SK-N-SH (cell line): Measurements from ENCODE around the gene PEF1. TPM values are rescaled to one million over a fixed set of nuclear protein-coding genes. Genes with fewer than 3 reads are reported as not detected.
A peak's percentile ranks its signal among the peaks of the same experiment; 100 is the strongest.

Experiments used
- CTCF ChIA-PET: fragments of 300-600, 350-600 bp; formaldehyde crosslinking; extraction: SDS; loops from one replicate; lab custom pipeline; 2021; lab: Yijun Ruan, JAX
- POLR2A ChIA-PET: fragments of 350-600 bp; sonication (Branson Sonifier 250); formaldehyde crosslinking; extraction: SDS; loops from one replicate; lab custom pipeline; 2020; ENCODE audit warnings: antibody characterized with exemption, inconsistent platforms; lab: Yijun Ruan, JAX
- DNase-seq: peaks from one replicate; pipeline ENCODE4 v3.0.0; 2012
- H2AFZ ChIP-seq: fragments of 200-600 bp; sonication (generic); 2 replicates; pipeline ENCODE4 v1.8.1; 2016; ENCODE audit warnings: antibody characterized with exemption, mild to moderate bottlenecking, low read depth
- H3F3A ChIP-seq: fragments of 200-600 bp; sonication (generic); replicated peaks from 2 replicates; pipeline ENCODE3; 2016; ENCODE audit warnings: antibody characterized with exemption, mild to moderate bottlenecking; ENCODE audit not compliant: insufficient read depth
- H3K27ac ChIP-seq, 2 experiments: fragments of 200-500 bp in 1 of 2; fragments of 200-600 bp in 1 of 2; sonication (Bioruptor generic) in 1 of 2; sonication (generic), shearing (Covaris generic) in 1 of 2; 2 replicates each; pipeline versions ENCODE4 v1.5.1 to v1.6.1; 2014 to 2016; ENCODE audit warnings: low read depth in 2 of 2, inconsistent platforms in 1 of 2, low read length in 1 of 2, mild to moderate bottlenecking in 1 of 2, mixed read lengths in 1 of 2
- H3K27me3 ChIP-seq: fragments of 200-600 bp; sonication (generic), shearing (Covaris generic); 2 replicates; pipeline ENCODE4 v1.6.1; 2016; ENCODE audit warnings: mixed run types; ENCODE audit not compliant: insufficient read depth
- H3K36me3 ChIP-seq, 2 experiments: fragments of 200-500 bp in 1 of 2; fragments of 200-600 bp in 1 of 2; sonication (Bioruptor generic) in 1 of 2; sonication (generic) in 1 of 2; replicated peaks in 1 of 2; 2 replicates each; pipeline versions ENCODE3 to v1.5.1; 2014 to 2016; ENCODE audit warnings: low read length in 1 of 2, mild to moderate bottlenecking in 1 of 2; ENCODE audit not compliant: insufficient read depth in 2 of 2, control insufficient read depth in 1 of 2
- H3K4me1 ChIP-seq, 2 experiments: fragments of 200-500 bp in 1 of 2; fragments of 200-600 bp in 1 of 2; sonication (Bioruptor generic) in 1 of 2; sonication (generic), shearing (Covaris generic) in 1 of 2; 2 replicates each; pipeline versions ENCODE4 v1.5.1 to v1.6.1; 2014 to 2016; ENCODE audit warnings: low read depth in 1 of 2, low read length in 1 of 2, mixed run types in 1 of 2; ENCODE audit not compliant: insufficient read depth in 2 of 2, control insufficient read depth in 1 of 2
- H3K4me2 ChIP-seq: fragments of 200-600 bp; sonication (generic), shearing (Covaris generic); 2 replicates; pipeline ENCODE4 v1.6.1; 2017; ENCODE audit warnings: mixed run types
- H3K4me3 ChIP-seq, 2 experiments: fragments of 200-500 bp in 1 of 2; fragments of 200-600 bp in 1 of 2; sonication (Bioruptor generic) in 1 of 2; sonication (generic), shearing (Covaris generic) in 1 of 2; 2 replicates each; pipeline versions ENCODE4 v1.5.1 to v1.8.1; 2014 to 2016; ENCODE audit warnings: low read depth in 2 of 2, inconsistent platforms in 1 of 2, low read length in 1 of 2, mild to moderate bottlenecking in 1 of 2, mixed read lengths in 1 of 2, moderate library complexity in 1 of 2
- H3K79me2 ChIP-seq: fragments of 200-600 bp; sonication (generic); 2 replicates; pipeline ENCODE4 v1.8.1; 2017; ENCODE audit warnings: mild to moderate bottlenecking; ENCODE audit not compliant: insufficient read depth
- H3K9ac ChIP-seq: fragments of 200-600 bp; sonication (generic); 2 replicates; pipeline ENCODE4 v1.6.1; 2017; ENCODE audit warnings: mixed run types
- H3K9me2 ChIP-seq: fragments of 200-600 bp; sonication (generic); 2 replicates; pipeline ENCODE4 v1.6.1; 2017; ENCODE audit warnings: mixed run types
- H3K9me3 ChIP-seq: fragments of 200-600 bp; sonication (generic); 2 replicates; pipeline ENCODE4 v1.6.1; 2017; ENCODE audit warnings: mixed run types, mild to moderate bottlenecking, moderate library complexity
- H4K20me1 ChIP-seq: fragments of 200-600 bp; sonication (generic); 2 replicates; pipeline ENCODE4 v1.6.1; 2017; ENCODE audit warnings: mild to moderate bottlenecking, mixed run types; ENCODE audit not compliant: insufficient read depth
- CHD2 ChIP-seq: fragments of 150-350 bp; IDR thresholded peaks from 2 replicates; pipeline ENCODE4 v1.6.1; 2018; ENCODE audit warnings: low read length; ENCODE audit not compliant: partially characterized antibody
- EZH2phosphoT487 ChIP-seq: fragments of 200-600 bp; sonication (generic); IDR thresholded peaks from 2 replicates; pipeline ENCODE4 v1.6.1; 2017; ENCODE audit warnings: low read depth, mixed run types, mild to moderate bottlenecking, antibody characterized with exemption, moderate library complexity, borderline replicate concordance
- FOSL2 ChIP-seq: IDR thresholded peaks from 2 replicates; pipeline ENCODE4 v1.4.0; 2012; ENCODE audit warnings: low read depth, mild to moderate bottlenecking, moderate library complexity, borderline replicate concordance
- FOXJ3 ChIP-seq: sonication (generic); formaldehyde crosslinking; IDR thresholded peaks from 2 replicates; pipeline ENCODE4 v1.5.1; 2020; ENCODE audit warnings: mild to moderate bottlenecking, missing genetic modification reagents
- FOXM1 ChIP-seq: IDR thresholded peaks from 2 replicates; pipeline ENCODE4 v1.4.0; 2012; ENCODE audit warnings: low read depth, mild to moderate bottlenecking
- GABPA ChIP-seq: IDR thresholded peaks from 2 replicates; pipeline ENCODE4 v1.4.0; 2012; ENCODE audit warnings: low read depth, mild to moderate bottlenecking
- GATA2 ChIP-seq: sonication (generic); formaldehyde crosslinking; IDR thresholded peaks from 2 replicates; pipeline ENCODE4 v1.5.0; 2020; ENCODE audit warnings: mild to moderate bottlenecking, missing genetic modification reagents
- JUND ChIP-seq: IDR thresholded peaks from 2 replicates; pipeline ENCODE4 v1.4.0; 2012
- MEF2A ChIP-seq: IDR thresholded peaks from 2 replicates; pipeline ENCODE4 v1.4.0; 2012; ENCODE audit warnings: low read depth, borderline replicate concordance
- MXI1 ChIP-seq: IDR thresholded peaks from 2 replicates; pipeline ENCODE4 v1.6.1; 2012; ENCODE audit warnings: mild to moderate bottlenecking, low read depth, low read length, improper control_type of control experiment
- NRF1 ChIP-seq: IDR thresholded peaks from 2 replicates; pipeline ENCODE4 v1.6.1; 2012; ENCODE audit warnings: low read depth, mild to moderate bottlenecking, low read length
- POLR2AphosphoS5 ChIP-seq: IDR thresholded peaks from 2 replicates; pipeline ENCODE4 v1.6.1; 2012; ENCODE audit warnings: low read depth, low read length
- RCOR1 ChIP-seq: fragments of 150-350 bp; IDR thresholded peaks from 2 replicates; pipeline ENCODE4 v1.6.1; 2017; ENCODE audit warnings: antibody characterized with exemption, low read length
- REST ChIP-seq: IDR thresholded peaks from 2 replicates; pipeline ENCODE4 v1.6.1; 2012; ENCODE audit warnings: mild to moderate bottlenecking, low read depth, low read length, moderate library complexity
- RFX5 ChIP-seq: IDR thresholded peaks from 2 replicates; pipeline ENCODE4 v1.6.1; 2012; ENCODE audit warnings: mild to moderate bottlenecking, improper control_type of control experiment, low read length
- RXRA ChIP-seq: IDR thresholded peaks from 2 replicates; pipeline ENCODE4 v1.4.0; 2012; ENCODE audit warnings: low read depth, mild to moderate bottlenecking, borderline replicate concordance
- SIN3A ChIP-seq: IDR thresholded peaks from 2 replicates; pipeline ENCODE4 v1.6.1; 2012; ENCODE audit warnings: low read depth, mild to moderate bottlenecking, low read length, moderate library complexity, borderline replicate concordance
- SMC3 ChIP-seq: IDR thresholded peaks from 2 replicates; pipeline ENCODE4 v1.6.1; 2012; ENCODE audit warnings: low read depth, low read length, improper control_type of control experiment
- TCF12 ChIP-seq: IDR thresholded peaks from 2 replicates; pipeline ENCODE4 v1.4.0; 2012
- USF2 ChIP-seq: fragments of 150-350 bp; IDR thresholded peaks from 2 replicates; pipeline ENCODE4 v1.6.1; 2017; ENCODE audit warnings: antibody characterized with exemption, low read length, low read depth, borderline replicate concordance
- YY1 ChIP-seq: IDR thresholded peaks from 2 replicates; pipeline ENCODE4 v1.4.0; 2012; ENCODE audit warnings: low read depth, mild to moderate bottlenecking
- WGBS: methylation state at CpG from one replicate; pipeline ENCODE4 v1.1.6; 2017; ENCODE audit warnings: low lambda C conversion rate; 5-methylcytosine and 5-hydroxymethylcytosine counted together
- polyA plus RNA-seq, 3 experiments: library from polyadenylated mRNA; depleted of rRNA; stranded (reverse); fragments of >200 nt; gene quantifications; 2 replicates each; pipeline ENCODE4 v1.2.3, GENCODE V29; 2012
- TF ChIP-seq, protein P1 (sequence below): IDR thresholded peaks from 2 replicates; pipeline ENCODE4; 2012
- TF ChIP-seq, protein P2 (sequence below): IDR thresholded peaks from 2 replicates; pipeline ENCODE4 v1.4.0; 2012; ENCODE audit warnings: low read depth, borderline replicate concordance
- TF ChIP-seq, protein P3 (sequence below): fragments of 200-600 bp; sonication (generic); IDR thresholded peaks from 2 replicates; pipeline ENCODE4 v1.6.1; 2017; ENCODE audit warnings: antibody characterized with exemption, mild to moderate bottlenecking, moderate library complexity

PEF1 gene
- polyA plus RNA-seq, 1 of the 3 experiments (the other 2 are of a cell fraction) = 51.9 TPM

DNA sequence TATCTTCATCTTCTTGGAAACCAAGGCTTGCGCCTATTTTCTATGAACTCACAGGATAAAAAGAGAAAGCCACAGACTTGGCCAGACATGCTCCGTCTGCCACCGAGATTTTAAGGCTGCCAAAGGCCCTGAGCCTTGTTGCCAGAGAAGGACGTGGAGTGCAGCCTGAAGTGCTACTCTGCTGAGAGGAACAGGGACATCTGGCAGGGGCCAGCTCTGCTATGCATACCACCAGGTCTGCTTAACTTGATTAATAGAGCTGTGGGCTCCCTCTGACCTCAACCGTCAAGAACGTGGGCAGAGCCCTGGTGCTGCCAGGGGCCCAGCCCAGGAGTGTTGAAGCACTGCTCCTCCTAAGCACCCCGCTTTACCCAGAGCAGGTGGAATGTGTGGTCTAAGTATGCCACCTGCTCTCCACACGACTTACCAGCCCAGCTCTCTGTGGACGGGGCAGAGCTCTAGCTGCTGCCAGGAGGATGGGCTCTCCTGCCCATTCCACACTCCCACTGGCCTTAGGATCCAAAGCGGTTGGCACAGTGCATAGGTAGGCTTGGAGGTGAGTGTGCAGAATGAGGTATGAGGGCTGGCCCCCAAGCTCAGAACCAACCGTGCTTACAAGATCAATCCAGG, 16.6 kb downstream of the PEF1 start:
- peak; percentile 79 for DNase-seq
- CTCF ChIA-PET = interaction anchor here (0.6 to 4.7 kb wide), 11 partner anchors 10 to 359 kb away, joined by 3 to 51 read pairs (median 4); partner anchors contain the start of gene PEF1
- Histone ChIP-seq H4K20me1 (peaks cover 4% of the 10 kb centered on the region; the same call in 1 of the 2 replicates), H3K4me3 (no peak overlapping the region), H3K27me3 (no peaks in the 10 kb centered on the region), H3K9me2 (no peaks in the 10 kb centered on the region), H3F3A (no peaks in the 10 kb centered on the region), H3K4me2 (0 out of 2 replicates have a peak overlapping the region, but pooled peaks have one; percentile 4), H2AFZ (no peak overlapping the region), H3K4me1 (peaks cover 5 to 61% of the 10 kb centered on the region in 2 experiments; a peak in 3 of 4 replicates), H3K36me3 (peaks cover 4 to 39% of the 10 kb centered on the region in 2 experiments), H3K9me3 (no peaks in the 10 kb centered on the region), H3K9ac (no peak overlapping the region), H3K79me2 (no peaks in the 10 kb centered on the region), H3K27ac (peak overlapping the region in 1 of 2 experiments; percentile 99; a peak in 2 of 4 replicates)
- 61% methylated on average over 7 of the region's 11 CpGs for WGBS
- POLR2A ChIA-PET = interaction anchor here (2.7 kb wide), 1 partner anchor 17 kb away, joined by 13 read pairs; the partner anchor contains the start of gene PEF1
- TF ChIP-seq GABPA = no peak
- TF ChIP-seq RXRA = no peak
- TF ChIP-seq, protein P1, sequence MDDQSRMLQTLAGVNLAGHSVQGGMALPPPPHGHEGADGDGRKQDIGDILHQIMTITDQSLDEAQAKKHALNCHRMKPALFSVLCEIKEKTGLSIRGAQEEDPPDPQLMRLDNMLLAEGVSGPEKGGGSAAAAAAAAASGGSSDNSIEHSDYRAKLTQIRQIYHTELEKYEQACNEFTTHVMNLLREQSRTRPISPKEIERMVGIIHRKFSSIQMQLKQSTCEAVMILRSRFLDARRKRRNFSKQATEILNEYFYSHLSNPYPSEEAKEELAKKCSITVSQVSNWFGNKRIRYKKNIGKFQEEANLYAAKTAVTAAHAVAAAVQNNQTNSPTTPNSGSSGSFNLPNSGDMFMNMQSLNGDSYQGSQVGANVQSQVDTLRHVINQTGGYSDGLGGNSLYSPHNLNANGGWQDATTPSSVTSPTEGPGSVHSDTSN = no peak
- no peak for TF ChIP-seq SIN3A
- TF ChIP-seq MXI1 = peak; percentile 38; the same call in 1 of the 2 replicates
- peak; percentile 98 for TF ChIP-seq RCOR1
- TF ChIP-seq, protein P2, sequence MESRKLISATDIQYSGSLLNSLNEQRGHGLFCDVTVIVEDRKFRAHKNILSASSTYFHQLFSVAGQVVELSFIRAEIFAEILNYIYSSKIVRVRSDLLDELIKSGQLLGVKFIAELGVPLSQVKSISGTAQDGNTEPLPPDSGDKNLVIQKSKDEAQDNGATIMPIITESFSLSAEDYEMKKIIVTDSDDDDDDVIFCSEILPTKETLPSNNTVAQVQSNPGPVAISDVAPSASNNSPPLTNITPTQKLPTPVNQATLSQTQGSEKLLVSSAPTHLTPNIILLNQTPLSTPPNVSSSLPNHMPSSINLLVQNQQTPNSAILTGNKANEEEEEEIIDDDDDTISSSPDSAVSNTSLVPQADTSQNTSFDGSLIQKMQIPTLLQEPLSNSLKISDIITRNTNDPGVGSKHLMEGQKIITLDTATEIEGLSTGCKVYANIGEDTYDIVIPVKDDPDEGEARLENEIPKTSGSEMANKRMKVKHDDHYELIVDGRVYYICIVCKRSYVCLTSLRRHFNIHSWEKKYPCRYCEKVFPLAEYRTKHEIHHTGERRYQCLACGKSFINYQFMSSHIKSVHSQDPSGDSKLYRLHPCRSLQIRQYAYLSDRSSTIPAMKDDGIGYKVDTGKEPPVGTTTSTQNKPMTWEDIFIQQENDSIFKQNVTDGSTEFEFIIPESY = no peak
- no peak for TF ChIP-seq FOSL2
- TF ChIP-seq GATA2 = no peak; the same call in 1 of the 2 replicates
- no peak for TF ChIP-seq EZH2phosphoT487
- TF ChIP-seq RFX5 = no peak
- no peak for TF ChIP-seq MEF2A
- TF ChIP-seq FOXM1 = no peak
- TF ChIP-seq YY1 = no peak
- no peak for TF ChIP-seq JUND
- no peak for TF ChIP-seq USF2
- TF ChIP-seq CHD2 = peak; percentile 37
- TF ChIP-seq, protein P3, sequence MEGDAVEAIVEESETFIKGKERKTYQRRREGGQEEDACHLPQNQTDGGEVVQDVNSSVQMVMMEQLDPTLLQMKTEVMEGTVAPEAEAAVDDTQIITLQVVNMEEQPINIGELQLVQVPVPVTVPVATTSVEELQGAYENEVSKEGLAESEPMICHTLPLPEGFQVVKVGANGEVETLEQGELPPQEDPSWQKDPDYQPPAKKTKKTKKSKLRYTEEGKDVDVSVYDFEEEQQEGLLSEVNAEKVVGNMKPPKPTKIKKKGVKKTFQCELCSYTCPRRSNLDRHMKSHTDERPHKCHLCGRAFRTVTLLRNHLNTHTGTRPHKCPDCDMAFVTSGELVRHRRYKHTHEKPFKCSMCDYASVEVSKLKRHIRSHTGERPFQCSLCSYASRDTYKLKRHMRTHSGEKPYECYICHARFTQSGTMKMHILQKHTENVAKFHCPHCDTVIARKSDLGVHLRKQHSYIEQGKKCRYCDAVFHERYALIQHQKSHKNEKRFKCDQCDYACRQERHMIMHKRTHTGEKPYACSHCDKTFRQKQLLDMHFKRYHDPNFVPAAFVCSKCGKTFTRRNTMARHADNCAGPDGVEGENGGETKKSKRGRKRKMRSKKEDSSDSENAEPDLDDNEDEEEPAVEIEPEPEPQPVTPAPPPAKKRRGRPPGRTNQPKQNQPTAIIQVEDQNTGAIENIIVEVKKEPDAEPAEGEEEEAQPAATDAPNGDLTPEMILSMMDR = no peak
- TF ChIP-seq FOXJ3 (CRISPR knock-in tag) = 0 out of 2 replicates have a peak, but pooled peaks have one; percentile 15
- TF ChIP-seq TCF12 = peak; percentile 59
- TF ChIP-seq SMC3 = no peak
- no peak for TF ChIP-seq NRF1
- no peak for TF ChIP-seq REST
- no peak; the same call in 1 of the 2 replicates for TF ChIP-seq POLR2AphosphoS5
